GM21367 (cell line): ENCODE measurements around the gene DUSP10.

Experiments used
- ATAC-seq: cut with Tn5 transposase; IDR thresholded peaks from one replicate; pipeline ENCODE4 v1.9.1; 2021; ENCODE audit not compliant: unreplicated experiment

The DUSP10 gene

DNA sequence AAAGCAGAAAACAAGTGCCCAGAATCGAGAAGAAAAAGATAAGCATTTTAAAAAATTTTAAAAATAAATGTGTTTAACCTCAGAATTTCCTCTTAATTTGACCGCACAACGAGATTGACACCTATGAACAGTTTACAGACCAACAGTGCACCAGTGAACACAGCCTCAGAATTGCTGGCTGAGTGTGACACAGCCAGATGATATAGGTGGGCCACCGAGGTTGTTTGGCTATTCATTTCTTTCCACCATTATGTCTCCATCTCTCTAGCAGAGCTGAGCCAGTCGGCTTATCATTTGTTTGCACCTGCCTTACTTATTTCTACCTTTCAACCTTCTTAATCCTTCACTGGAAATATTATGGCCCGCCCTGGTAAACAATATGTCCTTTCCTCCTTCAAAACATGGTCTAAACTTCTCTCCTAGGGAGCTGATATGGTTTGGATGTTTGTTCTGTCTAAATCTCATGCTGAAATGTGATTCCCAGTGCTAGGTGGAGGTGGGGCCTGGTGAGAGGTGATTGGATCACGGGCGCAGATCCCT lies 86.1 kb downstream of the DUSP10 start:
- ATAC-seq = no peak
